ENCODE measurements around the gene CUEDC2. TPM values are rescaled to one million over a fixed set of nuclear protein-coding genes. Genes with fewer than 3 reads are reported as not detected.

CUEDC2 gene
- total RNA-seq, 2 donors from 2014 or later = 30.2 to 32.1 TPM

GRCh38 chr10:102407425-102408130 is 24.8 kb downstream of the CUEDC2 start:
- intact Hi-C loops (cut with DNase I) = no loop called here
- Histone ChIP-seq H3K27ac (peak overlapping the region; percentile 6), H3K4me3 (no peak overlapping the region), H3K4me1 (no peaks in the 10 kb centered on the region), H3K9ac (ENCODE audit: low read depth in 2 of 2, low read length in 2 of 2) (no peak overlapping the region), H3K27me3 (peaks cover 23% of the 10 kb centered on the region), H3K9me3 (no peaks in the 10 kb centered on the region), H3K36me3 (no peaks in the 10 kb centered on the region)
- no peak for TF ChIP-seq CTCF (IDR thresholded peaks at IDR 0.05)
- no peak for DNase-seq

- Histone ChIP-seq H3K36me3 (no peaks in the 10 kb centered on the region), H3K9ac (ENCODE audit: low read depth in 2 of 2, low read length in 2 of 2) (no peak overlapping the region), H3K9me3 (no peaks in the 10 kb centered on the region), H3K27ac (no peak overlapping the region), H3K4me1 (no peaks in the 10 kb centered on the region), H3K4me3 (no peak overlapping the region), H3K27me3 (peaks cover 23% of the 10 kb centered on the region)
- TF ChIP-seq CTCF (IDR thresholded peaks at IDR 0.05) = no peak
- intact Hi-C loops (cut with DNase I) = no loop called here
- no peak for DNase-seq
These were observed 25.6 kb downstream of the CUEDC2 start for GRCh38 chr10:102406815-102407214.

- no peak for TF ChIP-seq CTCF (IDR thresholded peaks at IDR 0.05)
- intact Hi-C loops (cut with DNase I) = no loop called here
- no peak for DNase-seq
- Histone ChIP-seq H3K9ac (ENCODE audit: low read depth in 2 of 2, low read length in 2 of 2) (no peak overlapping the region), H3K4me1 (no peaks in the 10 kb centered on the region), H3K4me3 (no peak overlapping the region), H3K27ac (no peak overlapping the region), H3K36me3 (peaks cover 6% of the 10 kb centered on the region), H3K9me3 (no peaks in the 10 kb centered on the region), H3K27me3 (peaks cover 19% of the 10 kb centered on the region)
These were observed 26.7 kb downstream of the CUEDC2 start for GRCh38 chr10:102405632-102406031.

GRCh38 chr10:102405108-102405571 is 27.2 kb downstream of the CUEDC2 start:
- H3K4me1 ChIP-seq = no peaks in the 10 kb centered on the region
- no peak for DNase-seq
- peaks cover 6% of the 10 kb centered on the region for H3K36me3 ChIP-seq
- no peak overlapping the region for H3K4me3 ChIP-seq
- H3K27me3 ChIP-seq = peaks cover 15% of the 10 kb centered on the region
- H3K9ac ChIP-seq (ENCODE audit: low read depth in 2 of 2, low read length in 2 of 2) = no peak overlapping the region
- no peak for TF ChIP-seq CTCF (IDR thresholded peaks at IDR 0.05)
- H3K27ac ChIP-seq = no peak overlapping the region
- no peaks in the 10 kb centered on the region for H3K9me3 ChIP-seq
- intact Hi-C loops (cut with DNase I) = no loop called here

GRCh38 chr10:102404361-102405107 is 27.8 kb downstream of the CUEDC2 start:
- no peak for TF ChIP-seq CTCF (IDR thresholded peaks at IDR 0.05)
- Histone ChIP-seq H3K4me3 (no peak overlapping the region), H3K36me3 (peaks cover 6% of the 10 kb centered on the region), H3K9ac (ENCODE audit: low read depth in 2 of 2, low read length in 2 of 2) (no peak overlapping the region), H3K27ac (no peak overlapping the region), H3K4me1 (no peaks in the 10 kb centered on the region), H3K27me3 (peaks cover 10% of the 10 kb centered on the region), H3K9me3 (no peaks in the 10 kb centered on the region)
- intact Hi-C loops (cut with DNase I) = no loop called here
- DNase-seq = no peak

All from colonic mucosa (tissue), 4 donors.